Pons (tissue), 1 donor: ENCODE measurements around the gene ALDH1L1.

Experiments used
- DNase-seq: peaks from one replicate; pipeline ENCODE4 v3.0.0-alpha.2; 2016; ENCODE audit warnings: low spot score

Gene ALDH1L1

DNA sequence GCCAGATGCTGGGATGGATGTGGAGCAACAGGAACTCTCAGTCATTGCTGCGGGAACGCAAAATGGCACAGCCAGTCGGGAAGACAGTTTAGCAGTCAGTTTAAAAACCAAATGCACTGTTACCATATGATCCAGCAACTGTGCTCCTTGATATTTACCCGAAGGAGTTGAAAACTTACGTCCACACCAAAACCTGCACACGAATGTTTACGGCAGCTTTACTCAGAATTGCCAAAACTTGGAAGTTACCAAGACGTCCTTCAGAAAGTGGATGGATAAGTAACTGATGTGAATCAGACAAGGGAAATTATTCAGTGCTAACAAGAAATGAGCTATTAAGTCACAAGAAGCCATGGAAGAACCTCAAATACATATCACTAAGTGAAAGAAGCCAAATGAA, 60.4 kb downstream of the ALDH1L1 start:
- DNase-seq = no peak

DNA sequence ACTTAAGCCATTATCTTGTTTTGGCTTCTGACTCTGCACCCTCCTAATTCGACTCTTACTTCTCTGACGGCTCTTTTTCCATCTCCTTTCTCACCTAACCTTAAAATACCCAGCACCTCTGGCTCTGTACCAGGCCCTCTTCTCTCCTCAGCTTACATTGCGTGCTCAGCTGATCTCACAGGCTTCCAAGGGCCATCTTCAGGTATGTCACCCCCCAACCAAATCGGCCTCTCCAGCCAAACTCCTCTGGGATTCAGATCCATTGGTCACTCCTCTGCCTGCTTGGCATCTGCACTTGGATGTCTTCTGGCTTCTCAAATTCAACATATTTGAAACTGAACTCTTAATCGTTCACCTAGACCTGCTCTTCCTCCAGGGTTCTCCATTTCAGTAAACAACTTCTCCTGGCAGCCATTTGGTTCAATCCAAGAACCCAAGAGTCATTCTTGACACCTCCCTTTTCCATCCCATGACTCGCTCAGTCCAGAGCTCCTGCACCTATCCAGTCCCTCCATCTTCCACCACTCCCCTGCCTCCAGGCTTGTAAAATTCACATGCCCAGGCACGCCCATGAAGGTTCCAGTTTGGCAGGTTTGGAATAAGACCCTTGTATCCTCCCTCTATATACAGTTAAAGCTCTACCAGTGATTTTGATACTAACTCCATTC, 61.2 kb downstream of the ALDH1L1 start:
- no peak for DNase-seq

DNA sequence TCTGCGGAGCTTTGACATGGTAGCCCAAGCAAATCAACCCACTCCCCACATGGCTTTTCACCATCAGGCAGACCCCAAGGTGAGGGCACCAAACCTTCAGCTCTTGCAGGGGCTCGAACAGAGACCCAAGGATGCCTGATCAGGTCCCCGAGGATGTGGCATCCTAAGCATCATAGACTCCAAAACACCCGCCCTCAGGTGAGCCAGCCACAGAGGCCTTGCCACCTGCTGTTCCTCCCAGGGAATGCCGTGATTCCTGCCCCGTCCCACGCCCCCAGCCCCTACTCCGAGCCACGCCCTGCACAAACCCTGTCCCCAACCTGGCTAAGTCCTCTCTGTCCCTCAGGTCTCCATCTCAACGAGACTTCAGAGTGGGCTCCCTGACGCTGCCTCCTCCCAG, 61.8 kb downstream of the ALDH1L1 start:
- no peak for DNase-seq

DNA sequence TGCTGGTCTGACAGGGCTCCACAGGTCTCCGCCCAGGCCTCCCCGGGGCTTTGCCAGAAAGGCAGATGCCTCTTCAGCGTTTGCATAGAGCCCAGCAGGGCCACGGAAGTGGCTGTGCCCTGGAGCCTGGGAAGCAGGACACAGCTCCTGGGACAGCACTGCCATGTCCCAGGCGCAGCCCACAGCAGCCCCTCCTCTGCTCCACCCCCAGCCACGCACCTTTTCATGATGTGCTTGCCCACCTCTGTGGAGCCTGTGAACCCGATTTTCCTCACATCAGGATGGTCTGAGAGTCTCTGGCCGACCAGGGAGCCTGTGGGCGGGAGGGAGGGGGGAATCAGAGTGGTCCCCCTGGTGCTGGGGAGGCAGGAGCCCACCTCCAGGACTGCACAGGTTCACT, 62.6 kb downstream of the ALDH1L1 start:
- DNase-seq = no peak

- DNase-seq = no peak
These were observed 63.2 kb downstream of the ALDH1L1 start for GRCh38 chr3:126117212-126117611.

GRCh38 chr3:126116526-126116925, 63.9 kb downstream of the ALDH1L1 start:
- DNase-seq = no peak

DNA sequence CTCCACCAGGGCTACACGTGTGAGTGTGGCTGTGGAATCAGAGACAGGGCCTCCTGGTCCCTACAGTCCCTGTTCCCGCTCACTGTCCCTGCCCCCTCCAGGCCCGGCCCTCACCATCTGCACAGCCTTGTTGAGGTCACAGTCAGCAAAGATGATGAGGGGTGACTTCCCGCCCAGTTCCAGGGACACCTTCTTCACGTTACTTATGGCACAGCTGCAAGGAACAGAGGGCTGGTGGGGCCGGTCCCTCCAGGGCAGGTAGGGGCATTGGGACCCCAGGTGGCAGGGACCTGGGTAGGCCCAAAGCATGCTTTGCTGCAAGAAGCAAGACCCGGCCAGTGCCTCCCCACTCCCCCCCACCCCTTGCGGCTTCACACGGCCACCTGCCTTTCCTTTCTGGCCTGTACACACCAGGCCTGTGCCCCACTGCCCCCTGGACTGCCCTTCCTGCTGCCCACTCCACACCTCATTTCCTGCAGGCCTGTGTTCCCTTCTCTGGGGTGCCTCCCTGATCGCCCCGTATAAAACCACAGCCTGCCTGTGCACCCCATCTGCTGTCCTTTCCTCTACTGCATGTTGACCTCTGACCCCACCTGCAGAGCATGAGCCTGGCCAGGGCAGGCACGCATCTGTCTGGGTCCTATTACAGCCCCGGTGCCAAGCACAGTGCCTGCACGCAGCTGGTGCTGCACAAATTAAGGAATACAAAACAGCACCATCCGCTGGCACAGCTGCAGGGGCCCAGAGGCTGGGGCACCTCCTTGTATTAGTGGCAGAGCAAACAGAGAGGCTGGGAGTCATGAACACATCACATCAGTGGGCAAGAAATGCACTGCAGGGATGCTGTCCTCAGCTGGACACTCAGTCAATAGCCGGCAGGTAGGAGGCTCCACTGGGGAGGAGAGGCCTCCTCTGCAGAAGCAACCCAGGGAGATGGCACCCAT, 65.7 kb downstream of the ALDH1L1 start:
- DNase-seq = no peak

DNA sequence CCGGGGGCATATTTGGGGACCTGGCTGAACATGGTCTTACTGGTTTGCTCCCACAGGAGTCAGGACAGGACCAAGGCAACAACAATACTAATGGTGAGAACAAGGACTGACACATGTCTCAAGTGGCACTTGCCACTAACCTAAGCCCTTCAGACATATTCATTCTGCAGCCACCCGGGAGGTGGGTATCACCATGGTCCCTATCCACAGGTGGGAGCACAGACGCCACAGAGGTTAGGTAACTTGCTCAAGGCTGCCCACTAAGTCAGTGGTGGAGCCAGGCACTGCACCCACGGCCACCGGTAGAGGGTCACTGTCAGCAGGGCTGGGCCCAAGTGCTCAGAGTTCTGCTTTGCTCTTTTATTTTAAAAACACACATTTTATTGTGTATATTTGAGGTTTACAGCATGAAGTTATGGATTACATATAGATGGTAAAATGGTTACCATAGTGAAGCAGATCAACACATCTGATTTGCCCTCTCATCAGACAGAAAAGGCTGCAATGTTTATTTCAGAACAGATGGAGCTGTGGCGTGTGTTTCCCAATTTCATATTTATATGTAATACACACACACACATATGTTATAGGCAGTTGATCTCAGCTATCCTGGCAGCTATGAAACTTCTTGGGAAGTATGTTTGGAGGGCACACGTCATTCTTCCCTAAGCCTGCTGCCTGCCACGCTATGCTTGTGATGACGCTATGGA, 66.5 kb downstream of the ALDH1L1 start:
- no peak for DNase-seq

DNA sequence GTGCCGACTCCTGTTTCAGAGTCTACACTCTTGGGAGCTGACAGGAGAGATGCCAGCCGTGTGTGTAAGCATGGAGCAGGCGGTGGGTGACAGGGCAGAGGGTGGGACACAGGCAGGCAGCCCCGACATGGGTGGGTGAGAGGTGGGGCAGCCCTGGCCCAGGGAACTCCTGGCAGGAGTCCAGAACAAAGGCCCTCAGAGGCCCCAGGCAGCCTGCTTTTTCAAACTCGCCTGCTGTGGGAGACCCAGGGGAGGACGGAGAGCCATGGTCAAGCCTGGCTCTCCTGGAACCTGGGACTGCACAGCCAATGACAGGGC, 67.2 kb downstream of the ALDH1L1 start:
- DNase-seq = no peak

DNA sequence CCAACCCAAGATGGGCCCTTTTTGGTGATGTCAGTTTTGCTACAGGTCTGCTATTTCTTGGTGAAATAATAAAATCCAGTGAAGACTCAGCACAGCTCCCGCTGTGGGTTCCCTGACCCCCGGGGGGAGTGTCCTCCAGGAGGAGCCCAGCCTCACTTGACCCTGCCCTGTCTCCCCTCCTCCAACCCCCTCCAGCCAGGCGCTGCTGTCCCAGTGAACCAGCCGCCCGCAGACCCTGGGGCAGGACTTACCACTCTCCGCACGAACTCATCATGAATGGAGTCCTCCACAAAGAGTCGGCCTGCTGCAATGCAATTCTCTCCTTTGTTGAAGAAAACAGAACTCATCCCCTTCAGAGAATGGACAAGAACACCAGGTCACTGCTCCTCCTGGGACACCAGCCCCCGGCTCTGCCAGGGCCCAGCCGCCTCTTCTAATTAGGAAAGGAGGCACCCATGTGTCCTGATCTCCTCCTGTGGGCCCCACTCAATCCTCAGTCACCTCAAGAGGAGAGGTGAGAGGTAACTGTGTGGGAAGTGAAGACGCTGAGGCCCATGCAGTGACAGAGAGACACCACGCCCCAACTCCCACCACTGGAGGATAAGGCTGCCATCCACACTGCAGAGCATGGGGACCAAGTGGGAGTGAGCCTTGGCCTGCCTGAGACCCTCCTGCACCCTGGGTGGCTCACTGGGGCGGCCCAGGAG, 67.7 kb downstream of the ALDH1L1 start:
- DNase-seq = no peak

- DNase-seq = no peak
These were observed 68.6 kb downstream of the ALDH1L1 start for GRCh38 chr3:126111566-126112475.

DNA sequence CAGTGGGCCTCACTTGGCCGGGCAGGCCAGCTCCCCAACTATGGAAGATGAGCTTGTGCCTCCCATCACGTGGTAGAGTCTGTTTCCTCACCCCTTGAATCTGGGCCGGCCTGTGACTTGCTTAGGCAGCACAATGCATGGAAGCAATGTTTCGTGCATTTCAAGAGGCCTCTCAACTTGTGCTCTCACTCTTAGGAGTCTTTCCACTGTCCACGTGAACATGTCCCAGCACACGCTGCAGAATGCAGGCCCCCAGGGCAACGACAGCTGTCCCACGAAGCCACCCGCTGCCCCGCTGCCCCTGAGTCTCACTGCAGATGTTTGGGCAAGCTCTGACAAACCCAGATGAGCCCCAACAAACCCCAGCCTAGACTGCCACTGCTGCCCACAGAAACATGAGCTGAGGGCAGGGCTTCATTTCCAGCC, 69.2 kb downstream of the ALDH1L1 start:
- no peak for DNase-seq

DNA sequence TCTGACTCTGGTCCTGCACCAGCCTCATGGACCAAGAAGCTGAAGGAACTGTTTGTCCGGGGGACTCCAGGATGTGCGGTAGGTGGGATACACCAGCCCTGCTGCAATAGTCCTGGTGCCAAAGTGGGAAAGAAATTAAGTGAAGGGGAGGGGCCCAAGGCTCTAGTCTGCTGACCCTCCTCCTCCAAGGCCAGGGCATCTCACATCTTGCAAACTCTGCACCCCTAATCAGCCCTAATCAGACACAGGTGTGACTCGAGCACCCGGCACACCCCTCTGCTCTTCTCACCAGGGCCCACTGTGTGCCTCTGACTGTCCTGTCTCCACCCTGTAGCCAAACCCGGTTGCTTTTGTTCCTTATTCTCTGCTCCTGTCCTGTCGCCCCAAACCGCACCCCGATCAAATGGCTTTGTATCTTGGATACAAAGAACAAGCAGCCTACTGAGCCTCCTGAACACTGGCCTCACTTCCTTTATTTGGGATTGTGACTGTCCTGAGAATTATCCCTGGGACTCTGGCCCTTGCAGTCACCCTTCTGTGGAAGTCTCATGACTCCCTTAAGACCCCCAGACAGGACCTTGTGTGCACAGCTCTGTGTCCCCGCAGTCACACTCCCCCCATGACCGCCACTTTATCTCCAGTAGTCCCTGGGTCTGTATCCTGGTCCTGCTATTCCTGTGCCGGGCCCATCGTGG, 69.8 kb downstream of the ALDH1L1 start:
- no peak for DNase-seq

GRCh38 chr3:126109880-126110235, 70.5 kb downstream of the ALDH1L1 start:
- no peak for DNase-seq

GRCh38 chr3:126109146-126109879, 71.1 kb downstream of the ALDH1L1 start:
- no peak for DNase-seq

- DNase-seq = no peak
These were observed 71.7 kb downstream of the ALDH1L1 start for GRCh38 chr3:126108676-126109050.

DNA sequence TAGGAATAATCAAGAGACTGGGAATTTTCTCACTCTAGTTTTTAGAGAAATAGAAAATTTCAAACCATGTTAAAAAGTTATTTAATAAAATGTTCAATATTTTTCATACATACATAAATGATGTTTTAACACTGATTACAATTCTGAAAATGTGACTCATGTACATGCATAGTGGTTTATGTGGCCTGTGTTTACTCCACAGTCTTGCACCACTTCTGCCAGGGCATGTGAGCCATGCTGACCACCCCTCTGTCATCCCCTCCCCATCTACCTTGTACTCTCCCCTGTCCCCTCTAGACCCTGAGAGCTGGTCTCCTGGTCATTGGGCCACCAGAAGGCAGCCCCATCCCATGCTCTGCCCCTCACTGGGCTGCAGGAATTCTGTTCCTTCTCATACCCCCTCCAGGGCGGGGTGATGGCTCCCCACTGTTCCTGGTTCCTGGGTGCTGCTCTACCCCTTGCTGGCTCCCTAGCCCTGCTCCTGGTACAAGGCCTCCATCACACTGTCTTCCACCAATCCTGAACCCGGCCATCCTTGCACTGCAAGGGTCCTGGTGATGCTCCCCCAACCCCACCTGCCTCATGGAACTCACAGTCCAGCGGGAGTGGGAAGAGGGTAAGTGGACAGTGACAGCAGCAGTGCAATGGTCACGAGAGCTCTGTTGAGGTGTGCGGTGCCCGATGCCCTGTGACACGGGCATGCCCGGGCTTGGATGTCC, 72.3 kb downstream of the ALDH1L1 start:
- DNase-seq = no peak

DNA sequence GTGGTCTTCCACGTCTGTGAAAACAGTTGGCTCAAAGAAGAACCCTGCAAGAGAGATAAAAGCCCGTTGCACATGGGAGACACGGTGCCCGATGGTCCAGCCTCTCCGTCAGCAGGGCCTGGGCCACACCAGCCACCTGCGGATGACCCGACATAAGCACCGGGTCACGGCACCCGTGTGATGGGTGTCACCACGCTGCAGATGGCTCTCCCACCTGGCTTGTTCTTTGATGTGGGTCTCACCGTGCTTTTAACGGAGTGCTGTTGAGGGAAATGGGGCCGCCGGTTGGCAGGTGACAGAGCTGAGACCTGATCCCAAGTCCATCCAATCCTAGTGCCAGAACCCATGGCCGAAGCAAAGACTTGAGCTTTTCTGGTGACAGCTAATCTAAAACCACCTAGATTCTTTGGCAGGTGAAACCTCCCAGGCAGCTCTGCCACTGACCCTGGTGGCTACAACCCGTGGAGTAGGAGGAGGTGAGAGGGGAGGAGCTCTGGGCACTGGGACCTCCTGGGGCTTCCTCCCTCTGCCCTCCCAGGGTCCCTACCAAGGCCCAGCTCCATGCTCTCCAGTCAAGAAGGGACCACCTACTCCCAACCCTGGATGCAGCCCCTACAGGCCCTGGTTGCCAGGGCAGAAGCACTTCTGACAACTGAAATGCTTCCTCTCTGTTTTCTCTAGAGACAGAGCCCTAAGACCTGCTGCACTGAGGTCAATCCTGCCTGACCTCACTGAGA, 73.0 kb downstream of the ALDH1L1 start:
- no peak for DNase-seq
